G401 (cell line): ENCODE data around the gene NHERF1. TPM values are rescaled to one million over a fixed set of nuclear protein-coding genes. Genes with fewer than 3 reads are reported as not detected.

Experiments used
- DNase-seq: peaks from one replicate; pipeline ENCODE4 v3.0.0-alpha.2; 2015; ENCODE audit warnings: low spot score
- in situ Hi-C: cut with HindIII; loops from 2 replicates; pipeline ENCODE4 v1.10.0; 2016; ENCODE audit warnings: low sequenced_read_pairs, mixed read lengths
- total RNA-seq: library from RNA; depleted of rRNA; stranded (reverse); fragments of >200 nt; shearing (Covaris generic); gene quantifications from 2 replicates; pipeline ENCODE4 v1.2.3, GENCODE V29; 2014

NHERF1 gene
- total RNA-seq, 1 experiment from 2014 or later: 90.0 TPM

DNA sequence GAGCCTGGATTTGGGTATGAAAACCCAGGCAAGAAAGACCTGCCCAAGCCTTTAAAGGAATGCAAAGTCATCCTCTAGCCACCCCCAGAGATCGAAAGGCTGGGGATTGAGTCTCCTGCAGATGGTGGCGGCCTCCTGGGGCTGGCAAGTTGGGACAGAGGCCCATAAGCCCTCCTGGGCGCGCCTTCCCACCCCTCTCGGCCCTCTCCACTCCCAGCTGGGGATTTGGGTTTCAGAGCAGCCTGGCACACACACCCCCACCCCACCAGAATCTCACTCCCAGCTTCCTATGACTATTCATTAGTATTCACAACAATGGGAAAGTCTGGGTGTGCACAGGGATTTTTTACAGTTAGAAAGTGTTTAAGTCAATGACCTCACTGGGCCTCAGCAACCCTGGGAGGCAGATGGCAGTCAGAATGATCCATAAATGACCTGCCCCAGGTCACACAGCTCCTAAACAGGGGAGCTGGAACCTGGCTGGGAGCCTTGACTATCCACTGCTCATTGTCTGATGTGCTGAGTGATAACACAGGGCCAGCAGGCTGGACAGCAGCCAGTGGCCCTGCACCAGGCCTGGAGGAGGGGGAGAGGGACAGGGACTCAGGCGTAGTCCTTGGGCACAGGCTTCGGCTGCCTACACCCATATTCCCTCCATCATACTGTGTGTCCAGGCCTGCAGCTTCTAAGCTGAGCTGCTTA lies 12.1 kb downstream of the NHERF1 start:
- in situ Hi-C loops: no loop called here
- DNase-seq: no peak

DNA sequence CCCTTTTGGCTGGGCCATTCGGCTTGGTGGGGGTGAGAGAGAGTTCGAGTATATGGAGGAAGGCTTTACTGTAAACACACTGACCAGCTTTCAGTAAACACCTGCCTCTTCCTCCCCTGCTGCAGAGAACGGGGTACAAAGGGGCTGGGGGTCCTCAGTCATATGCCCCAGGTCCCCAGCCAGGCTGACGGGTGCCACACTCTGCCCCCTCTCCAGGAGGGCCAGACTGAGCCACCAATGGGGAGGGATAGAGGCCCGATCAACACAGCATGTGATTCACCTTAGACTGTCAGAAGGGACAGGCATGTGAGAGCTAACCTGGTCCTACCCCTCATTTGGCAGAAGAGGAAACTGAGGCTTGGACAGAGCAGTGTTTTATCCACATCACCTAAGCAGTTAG lies 13.0 kb downstream of the NHERF1 start:
- in situ Hi-C loops: no loop called here
- DNase-seq: no peak

DNA sequence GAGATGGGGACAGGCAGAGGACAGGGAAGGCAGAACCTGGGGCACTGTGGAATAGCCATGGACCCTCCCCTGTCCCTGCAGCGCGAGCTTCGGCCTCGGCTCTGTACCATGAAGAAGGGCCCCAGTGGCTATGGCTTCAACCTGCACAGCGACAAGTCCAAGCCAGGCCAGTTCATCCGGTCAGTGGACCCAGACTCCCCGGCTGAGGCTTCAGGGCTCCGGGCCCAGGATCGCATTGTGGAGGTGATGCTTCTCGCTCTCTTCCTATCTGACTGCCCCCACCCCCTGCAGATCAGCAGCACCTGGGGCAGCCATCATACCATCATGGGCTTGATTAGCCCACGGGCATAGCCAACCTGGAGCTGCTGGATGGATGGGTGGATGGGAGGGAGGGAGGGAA lies 13.5 kb downstream of the NHERF1 start:
- no peak for DNase-seq

DNA sequence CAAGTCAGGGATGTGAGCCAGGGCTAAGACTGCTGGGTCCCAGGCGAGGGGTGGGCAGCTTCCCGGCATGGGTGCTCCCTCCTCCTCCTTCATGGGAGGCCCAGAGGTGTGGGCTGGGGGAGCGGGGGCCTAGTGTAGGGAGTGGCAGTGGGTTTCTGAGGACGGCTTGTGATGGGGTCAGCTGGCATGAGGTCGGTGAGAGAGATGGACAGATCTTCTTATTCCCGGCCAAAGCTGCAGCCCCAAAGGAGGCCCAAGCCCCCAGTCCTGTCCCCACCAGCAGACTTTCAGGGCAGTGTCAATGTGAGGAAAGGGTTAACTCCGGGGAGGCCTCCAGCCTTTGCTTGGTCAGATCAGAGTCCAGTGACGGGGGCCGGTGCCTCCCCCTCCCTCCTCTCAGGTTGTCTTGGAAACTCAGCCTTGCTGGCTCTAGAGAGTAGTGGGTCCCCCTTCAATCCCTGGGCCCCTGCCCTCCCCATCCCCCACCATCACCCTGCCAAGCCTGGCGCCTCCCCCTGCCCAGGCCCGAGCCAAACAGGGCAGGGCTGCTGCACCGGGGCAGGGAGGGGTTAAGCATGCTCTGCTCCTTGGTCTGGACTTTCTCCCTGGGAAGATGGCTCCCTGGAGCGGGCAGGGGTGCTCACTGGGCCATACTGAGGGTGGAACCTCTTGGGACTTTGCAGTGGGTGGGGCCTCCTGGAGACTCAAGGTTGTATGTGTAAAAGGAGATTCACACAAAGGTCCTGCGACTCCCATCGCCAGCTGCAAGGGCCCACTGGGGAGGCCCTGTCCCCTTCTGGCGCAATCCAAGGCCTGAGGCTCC lies 15.3 kb downstream of the NHERF1 start:
- DNase-seq: peak; percentile 23

More for the DNA sequence above, 13.5 kb downstream of the NHERF1 start:
- in situ Hi-C loops: no loop called here

DNA sequence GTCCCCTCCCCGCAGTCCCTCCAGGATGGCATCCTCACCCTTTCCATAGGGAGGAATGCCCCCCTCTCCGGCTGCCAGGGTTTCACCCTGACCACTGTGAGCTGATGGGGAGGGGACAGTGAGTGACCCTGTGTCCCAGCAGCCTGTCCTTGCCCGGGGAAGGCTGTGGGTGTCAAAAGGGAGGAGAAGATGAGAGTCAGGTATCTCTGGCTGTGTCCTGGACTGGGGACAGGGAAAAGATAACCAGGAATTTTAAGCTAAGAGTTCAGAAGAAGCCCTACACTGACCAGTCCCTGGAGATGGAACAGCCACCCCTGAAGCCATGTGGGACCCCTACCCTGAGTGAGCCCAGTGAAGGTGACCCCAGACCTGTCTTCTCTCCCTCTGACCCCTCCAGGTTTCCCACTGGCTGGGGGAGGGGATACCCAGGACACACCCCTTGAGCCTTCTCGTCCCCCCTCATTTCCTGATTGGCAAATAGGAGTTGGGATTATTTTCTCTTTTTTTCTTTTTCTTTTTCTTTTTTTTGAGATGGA lies 16.4 kb downstream of the NHERF1 start:
- in situ Hi-C loops: no loop called here
- no peak for DNase-seq

More for the DNA sequence above, 15.3 kb downstream of the NHERF1 start:
- in situ Hi-C loops: no loop called here

DNA sequence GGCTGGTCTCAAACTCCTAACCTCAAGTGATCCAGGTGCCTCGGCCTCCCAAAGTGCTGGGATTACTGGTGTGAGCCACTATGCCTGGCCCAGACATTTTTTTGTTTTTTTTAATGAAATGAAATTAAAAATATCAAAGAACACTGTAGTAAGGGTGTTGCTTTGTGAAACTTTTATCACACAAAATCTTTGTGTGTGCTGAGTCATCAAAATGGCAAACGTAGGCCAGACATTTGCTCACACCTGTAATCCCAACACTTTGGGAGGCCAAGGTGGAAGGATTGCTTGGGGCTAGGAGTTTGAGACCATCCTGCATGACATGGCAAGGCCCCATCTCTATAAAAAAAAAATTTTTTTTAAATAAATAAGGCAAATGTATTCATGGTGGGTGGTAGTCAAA lies 18.0 kb downstream of the NHERF1 start:
- in situ Hi-C loops: no loop called here
- DNase-seq: no peak

DNA sequence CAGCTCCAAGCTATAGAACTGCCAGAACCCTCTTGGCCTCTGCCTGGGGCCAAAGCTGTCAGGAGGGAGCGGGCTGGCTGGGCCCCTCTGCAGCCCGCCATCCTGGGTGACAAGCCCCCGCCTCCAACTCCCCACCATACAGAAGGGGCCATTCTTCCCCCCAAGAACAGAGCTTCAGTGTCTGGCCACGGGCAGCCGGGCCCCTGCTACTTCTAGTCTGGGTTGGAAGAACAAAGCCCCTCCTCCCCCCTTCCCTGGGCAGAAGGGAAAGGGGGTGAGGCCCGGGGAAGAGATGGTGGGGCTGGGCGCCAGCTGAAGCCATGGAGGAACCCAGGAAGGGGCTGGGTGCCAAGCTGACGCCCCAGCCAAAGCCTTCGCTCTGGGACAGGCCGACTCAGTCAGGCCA lies 18.7 kb downstream of the NHERF1 start:
- in situ Hi-C loops: no loop called here
- peak; percentile 52 for DNase-seq

DNA sequence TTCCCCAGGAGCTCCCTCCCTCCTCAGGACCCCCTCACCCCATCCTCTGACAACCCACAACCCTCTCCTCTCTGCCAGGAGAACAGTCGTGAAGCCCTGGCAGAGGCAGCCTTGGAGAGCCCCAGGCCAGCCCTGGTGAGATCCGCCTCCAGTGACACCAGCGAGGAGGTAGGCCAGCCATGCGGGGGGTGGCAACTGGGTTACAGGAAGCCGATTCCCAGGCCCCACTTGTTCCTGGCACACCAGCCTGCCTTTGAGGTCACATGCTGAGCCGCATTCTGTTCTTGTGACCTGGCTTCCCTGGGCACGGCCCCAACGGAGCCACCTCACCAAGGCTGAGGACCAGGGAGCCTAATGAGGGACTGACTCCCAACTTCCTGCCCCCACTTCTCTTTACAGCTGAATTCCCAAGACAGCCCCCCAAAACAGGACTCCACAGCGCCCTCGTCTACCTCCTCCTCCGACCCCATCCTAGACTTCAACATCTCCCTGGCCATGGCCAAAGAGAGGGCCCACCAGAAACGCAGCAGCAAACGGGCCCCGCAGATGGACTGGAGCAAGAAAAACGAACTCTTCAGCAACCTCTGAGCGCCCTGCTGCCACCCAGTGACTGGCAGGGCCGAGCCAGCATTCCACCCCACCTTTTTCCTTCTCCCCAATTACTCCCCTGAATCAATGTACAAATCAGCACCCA lies 19.8 kb downstream of the NHERF1 start:
- in situ Hi-C loops: no loop called here

DNA sequence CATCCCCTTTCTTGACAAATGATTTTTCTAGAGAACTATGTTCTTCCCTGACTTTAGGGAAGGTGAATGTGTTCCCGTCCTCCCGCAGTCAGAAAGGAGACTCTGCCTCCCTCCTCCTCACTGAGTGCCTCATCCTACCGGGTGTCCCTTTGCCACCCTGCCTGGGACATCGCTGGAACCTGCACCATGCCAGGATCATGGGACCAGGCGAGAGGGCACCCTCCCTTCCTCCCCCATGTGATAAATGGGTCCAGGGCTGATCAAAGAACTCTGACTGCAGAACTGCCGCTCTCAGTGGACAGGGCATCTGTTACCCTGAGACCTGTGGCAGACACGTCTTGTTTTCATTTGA lies 20.3 kb downstream of the NHERF1 start:
- in situ Hi-C loops: no loop called here
- DNase-seq: no peak

More for the DNA sequence above, 19.8 kb downstream of the NHERF1 start:
- peak; percentile 86 for DNase-seq

DNA sequence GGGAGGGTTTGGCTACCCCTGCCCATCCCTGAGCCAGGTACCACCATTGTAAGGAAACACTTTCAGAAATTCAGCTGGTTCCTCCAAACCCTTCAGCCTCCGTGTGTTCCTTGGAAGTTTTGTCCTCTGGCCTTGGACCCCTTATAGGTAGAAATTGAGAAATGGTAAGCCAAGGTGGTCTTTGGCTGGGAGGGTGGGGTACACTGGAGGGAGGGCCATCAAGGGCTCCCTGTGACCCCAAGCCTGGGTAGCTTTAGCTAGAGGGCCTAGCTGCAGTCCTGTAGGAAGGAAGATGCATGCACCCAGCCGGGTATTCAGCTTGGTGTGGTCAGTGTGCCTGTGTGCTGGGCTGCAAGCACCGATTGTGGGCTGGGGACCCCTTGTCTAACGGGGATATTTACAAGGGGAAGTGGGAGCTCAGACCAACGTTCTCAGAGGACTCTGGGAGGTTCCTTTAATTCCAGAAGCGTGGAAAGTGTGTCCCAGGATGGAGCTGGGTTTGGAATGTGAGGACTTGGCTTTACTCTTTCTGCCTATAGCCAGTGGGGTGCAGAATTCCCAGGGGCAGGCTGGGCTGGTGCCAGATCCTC lies 20.9 kb downstream of the NHERF1 start:
- in situ Hi-C loops: no loop called here
- DNase-seq: no peak

DNA sequence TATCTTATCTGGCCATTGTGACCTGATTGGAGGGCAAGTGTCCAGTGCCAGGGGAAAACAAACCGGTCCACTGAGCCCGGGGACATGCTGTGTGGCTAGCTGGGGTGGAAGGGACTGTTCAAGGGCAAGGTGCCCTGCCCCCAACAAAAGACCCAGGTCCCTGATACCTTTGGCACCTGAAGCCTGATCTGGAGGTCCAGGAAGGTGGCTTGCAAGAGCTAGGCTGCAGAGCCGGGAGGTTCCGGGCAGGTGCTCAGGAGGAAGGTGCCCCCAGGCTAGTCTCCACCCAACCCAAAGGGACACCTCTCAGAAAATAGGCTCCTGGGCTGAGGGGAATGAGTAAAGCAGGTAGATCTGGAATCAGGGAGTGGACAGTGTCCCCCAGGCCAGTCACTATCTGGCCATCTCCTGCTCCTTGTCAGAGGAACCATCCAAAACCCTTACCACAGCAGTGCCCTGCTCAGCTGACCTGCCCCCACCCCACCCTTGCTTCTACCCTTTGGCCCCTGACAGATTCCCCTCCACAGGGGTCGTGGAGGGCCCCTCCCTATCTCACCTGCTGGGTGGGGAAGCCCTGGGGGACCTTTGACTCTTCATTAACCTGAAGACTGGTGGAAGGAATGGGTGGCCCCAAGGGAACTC lies 21.5 kb downstream of the NHERF1 start:
- in situ Hi-C loops: no loop called here
- no peak for DNase-seq

DNA sequence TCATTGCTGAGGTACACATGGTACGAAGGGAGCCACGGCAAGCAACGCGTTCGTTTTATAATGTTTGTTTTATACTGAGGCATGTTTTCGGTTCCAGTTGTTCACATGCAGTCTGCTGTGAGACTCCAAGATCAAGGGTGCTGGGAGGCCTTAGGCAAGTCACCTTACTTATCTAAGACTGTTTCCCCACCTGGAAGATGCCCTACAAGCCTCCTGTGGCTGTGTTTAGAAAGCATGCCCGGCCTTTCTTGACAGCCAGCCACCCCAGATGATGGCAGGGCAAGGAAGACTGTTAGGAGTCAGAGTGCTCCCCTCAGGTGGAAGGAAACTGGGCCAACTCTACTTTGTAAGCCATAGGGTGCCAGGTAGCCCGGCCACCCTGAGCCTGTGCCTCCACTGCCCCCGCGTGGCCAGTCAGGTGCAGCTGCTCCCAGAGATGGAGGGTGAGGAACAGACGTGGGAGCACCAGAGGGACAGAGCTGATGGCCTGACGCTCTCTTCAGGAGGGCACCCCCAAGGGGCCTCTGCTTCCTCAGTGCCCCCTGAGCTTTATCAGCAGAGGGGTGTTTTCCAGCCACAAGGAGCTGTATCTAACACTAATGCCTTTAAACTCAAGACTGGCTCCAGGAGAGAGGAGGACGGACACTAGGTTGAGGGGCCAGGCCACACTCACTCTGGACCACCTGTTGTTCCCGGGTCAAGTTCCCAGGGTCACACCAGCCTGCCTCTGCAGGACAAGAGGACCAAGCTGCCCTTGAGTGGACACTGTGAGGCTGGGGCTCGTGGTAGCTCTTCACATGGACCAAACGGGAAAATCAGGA lies 22.3 kb downstream of the NHERF1 start:
- in situ Hi-C loops: no loop called here
- peak; percentile 90 for DNase-seq

DNA sequence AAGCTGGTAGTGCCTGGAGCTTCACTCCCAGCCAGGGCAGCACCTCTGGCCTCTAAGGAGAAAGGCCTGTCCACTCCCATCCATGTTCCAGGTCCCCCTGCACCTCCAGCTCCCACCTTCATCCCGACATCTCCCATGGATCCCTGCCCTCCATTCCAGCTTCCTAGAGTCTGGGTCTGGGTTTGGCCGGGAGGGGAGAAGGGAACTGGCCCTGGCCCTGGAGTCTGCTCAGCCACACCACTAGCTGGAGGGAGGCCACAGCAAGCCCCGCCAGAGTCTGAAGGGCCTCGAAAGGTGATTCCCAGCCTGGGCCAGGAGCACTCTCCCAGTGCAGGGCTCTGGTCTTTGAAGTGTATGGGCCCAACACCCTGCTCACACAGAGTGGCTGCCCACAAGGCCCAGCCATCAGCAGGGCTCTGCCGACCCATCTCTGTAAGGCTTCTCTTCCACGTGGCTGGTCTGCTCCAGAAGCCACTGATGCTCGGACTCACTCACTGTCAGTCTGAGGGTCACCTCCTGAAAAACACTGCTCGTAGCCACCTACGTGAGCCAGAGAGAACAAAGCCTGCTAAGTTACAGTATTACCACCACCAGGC lies 23.0 kb downstream of the NHERF1 start:
- DNase-seq: no peak
- in situ Hi-C loops: no loop called here

DNA sequence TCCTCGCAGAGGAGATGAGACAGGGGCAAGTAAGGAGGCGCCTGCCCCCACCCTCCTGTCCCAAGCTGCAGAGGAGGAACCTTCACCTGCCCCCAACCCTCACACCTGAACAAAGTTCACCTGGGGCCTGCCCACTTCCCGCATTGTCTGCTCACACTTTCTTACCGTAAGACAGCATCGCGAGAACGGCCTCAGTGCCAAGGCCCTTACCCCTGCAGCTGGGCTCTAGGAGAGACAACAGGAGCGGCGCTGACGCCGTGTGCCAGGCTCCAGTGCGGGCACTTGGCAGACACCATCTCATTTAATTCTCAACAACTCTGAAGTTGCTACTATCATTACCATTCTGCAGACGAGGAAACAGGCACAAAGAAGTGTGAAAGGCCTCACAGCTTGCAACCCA lies 23.6 kb downstream of the NHERF1 start:
- in situ Hi-C loops: no loop called here
- no peak for DNase-seq

DNA sequence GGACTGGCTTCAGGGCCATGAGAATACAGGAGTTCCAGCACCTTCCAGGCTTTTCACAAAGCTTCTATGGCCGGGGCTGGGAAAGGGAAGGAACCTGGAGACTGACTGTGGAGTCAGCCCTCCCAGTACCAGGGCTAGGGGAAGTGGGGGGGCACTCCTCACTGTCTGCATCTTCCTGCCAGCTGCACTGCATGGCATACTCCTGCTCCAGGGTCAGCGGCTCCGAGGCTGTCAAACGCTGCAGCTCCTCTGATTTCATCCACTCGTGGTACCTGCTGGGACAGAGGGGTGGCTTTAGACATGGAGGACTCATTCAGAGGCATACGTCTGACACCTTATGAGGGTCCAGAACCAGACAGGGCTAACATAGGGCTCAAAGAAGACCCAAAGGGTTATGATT lies 25.0 kb downstream of the NHERF1 start:
- no peak for DNase-seq
- in situ Hi-C loops: no loop called here

DNA sequence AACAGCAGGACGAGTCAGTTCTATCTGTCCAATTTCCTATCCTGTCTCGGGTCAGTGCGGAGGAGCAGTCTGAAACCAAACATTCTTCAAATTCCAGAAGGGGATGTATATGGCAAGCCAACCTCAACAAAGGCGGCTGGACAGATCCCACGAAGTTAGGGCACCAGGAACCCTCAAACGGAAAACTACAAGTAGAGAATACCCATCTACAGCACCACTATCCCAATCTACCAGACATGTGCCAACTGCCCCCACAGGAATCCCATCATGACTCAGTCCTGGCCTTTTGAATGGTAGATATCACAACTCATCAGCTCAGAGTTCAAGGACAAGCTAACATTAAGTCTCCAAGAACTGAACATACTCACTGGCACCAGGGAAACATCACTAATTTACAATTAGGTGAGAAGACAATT lies 25.5 kb downstream of the NHERF1 start:
- DNase-seq: no peak
- in situ Hi-C loops: no loop called here

DNA sequence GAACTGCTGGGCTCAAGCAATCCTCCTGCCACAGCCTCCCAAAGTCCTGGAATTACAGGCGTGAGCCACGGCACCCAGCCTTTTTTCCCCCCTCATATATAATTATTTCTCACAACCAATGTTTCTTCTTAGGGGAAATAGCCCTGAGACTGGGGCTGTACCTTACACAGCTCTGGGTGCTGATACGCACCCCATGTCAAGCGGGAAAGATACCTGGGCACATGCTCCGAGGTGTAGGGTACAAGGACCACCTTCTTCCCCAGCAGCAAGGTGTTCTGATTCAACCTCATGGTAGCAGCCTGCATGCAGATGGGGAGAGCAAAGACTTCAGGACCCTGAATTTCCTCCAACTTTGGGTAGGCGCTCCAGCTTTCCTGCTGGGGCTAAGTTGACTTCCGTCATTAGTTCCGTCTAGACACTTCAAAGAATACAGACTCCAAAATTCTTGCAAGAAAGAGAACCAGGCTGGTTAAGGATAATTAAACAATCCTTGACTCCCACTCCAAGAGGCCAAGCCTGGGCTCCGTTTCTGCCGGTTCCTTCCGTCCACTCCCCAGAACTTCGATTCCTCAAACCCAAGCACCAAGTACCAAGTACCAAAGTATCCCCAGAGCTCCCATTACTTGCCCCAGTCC lies 27.1 kb downstream of the NHERF1 start:
- in situ Hi-C loops: no loop called here
- no peak for DNase-seq
